ENCODE results near the gene OR2B2.

GRCh38 chr6:27862396-27863066 is 49.7 kb downstream of the OR2B2 start:
- TF ChIP-seq REST (IDR thresholded peaks at IDR 0.05; ENCODE audit: insufficient read depth in 1 of 2, low read depth in 2 of 2, low read length in 2 of 2) (no peak), SIN3A (IDR thresholded peaks at IDR 0.05; ENCODE audit: borderline replicate concordance, insufficient read depth, low read length) (no peak), TAF1 (IDR thresholded peaks at IDR 0.05; ENCODE audit: borderline replicate concordance, insufficient read depth, low read length) (no peak)

All from PFSK-1 (cell line).